HUES6 (cell line): ENCODE measurements around the gene ROBO1.

Source experiments
- H3K27ac ChIP-seq: 2 replicates; pipeline ENCODE4 v1.7.0; 2013; ENCODE audit warnings: low read depth, mild to moderate bottlenecking, low read length, inconsistent platforms
- H3K27me3 ChIP-seq: 2 replicates; pipeline ENCODE4 v1.6.1; 2013; ENCODE audit warnings: low read length; ENCODE audit not compliant: control insufficient read depth, insufficient read depth
- H3K36me3 ChIP-seq: 2 replicates; pipeline ENCODE4 v1.6.1; 2013; ENCODE audit warnings: low read length; ENCODE audit not compliant: control insufficient read depth, insufficient read depth
- H3K4me1 ChIP-seq: 2 replicates; pipeline ENCODE4 v1.6.1; 2013; ENCODE audit warnings: low read length; ENCODE audit not compliant: control insufficient read depth, insufficient read depth
- H3K4me3 ChIP-seq: 2 replicates; pipeline ENCODE4 v1.5.1; 2013; ENCODE audit warnings: low read depth, low read length
- H3K9ac ChIP-seq: one replicate; pipeline ENCODE4 v1.6.1; 2013; ENCODE audit warnings: mild to moderate bottlenecking, low read length
- H3K9me3 ChIP-seq: 2 replicates; pipeline ENCODE4 v1.6.1; 2013; ENCODE audit warnings: low read depth, low read length; ENCODE audit not compliant: control insufficient read depth, insufficient read depth

The ROBO1 gene

GRCh38 chr3:79086514-79086913 is 681.3 kb downstream of the ROBO1 start:
- Histone ChIP-seq H3K36me3 (no peaks in the 10 kb centered on the region), H3K9me3 (no peaks in the 10 kb centered on the region), H3K4me1 (peaks cover 10% of the 10 kb centered on the region; the same call in 1 of the 2 replicates), H3K4me3 (no peak overlapping the region), H3K27me3 (no peaks in the 10 kb centered on the region), H3K9ac (no peak overlapping the region), H3K27ac (no peak overlapping the region)

DNA sequence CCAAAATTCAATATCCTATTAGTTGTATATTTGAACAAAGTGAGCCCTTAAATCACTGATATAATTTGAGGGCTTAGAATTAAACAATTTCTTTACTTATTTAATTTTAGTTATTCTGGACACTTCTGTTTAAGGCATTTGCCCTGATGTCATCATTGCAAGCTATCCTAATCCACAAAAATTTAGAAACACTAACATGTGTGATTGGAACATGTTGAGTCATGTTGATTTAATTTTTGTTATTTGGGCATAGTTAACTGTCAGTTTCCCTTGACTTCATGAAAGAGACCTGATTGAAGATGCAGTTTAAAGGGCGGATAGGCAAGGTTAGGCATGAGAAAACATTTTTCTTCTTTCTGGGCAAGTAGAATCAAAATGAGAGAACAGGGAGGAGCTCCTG is 682.6 kb downstream of the ROBO1 start:
- Histone ChIP-seq H3K4me1 (peaks cover 10% of the 10 kb centered on the region; the same call in 1 of the 2 replicates), H3K27me3 (no peaks in the 10 kb centered on the region), H3K4me3 (no peak overlapping the region), H3K36me3 (no peaks in the 10 kb centered on the region), H3K27ac (no peak overlapping the region), H3K9me3 (no peaks in the 10 kb centered on the region), H3K9ac (no peak overlapping the region)

GRCh38 chr3:79081335-79081734 is 686.5 kb downstream of the ROBO1 start:
- no peaks in the 10 kb centered on the region for H3K4me1 ChIP-seq
- H3K9me3 ChIP-seq, result no peaks in the 10 kb centered on the region
- no peaks in the 10 kb centered on the region for H3K27me3 ChIP-seq
- no peaks in the 10 kb centered on the region for H3K36me3 ChIP-seq
- no peak overlapping the region for H3K9ac ChIP-seq
- H3K4me3 ChIP-seq, result no peak overlapping the region
- H3K27ac ChIP-seq, result no peak overlapping the region

DNA sequence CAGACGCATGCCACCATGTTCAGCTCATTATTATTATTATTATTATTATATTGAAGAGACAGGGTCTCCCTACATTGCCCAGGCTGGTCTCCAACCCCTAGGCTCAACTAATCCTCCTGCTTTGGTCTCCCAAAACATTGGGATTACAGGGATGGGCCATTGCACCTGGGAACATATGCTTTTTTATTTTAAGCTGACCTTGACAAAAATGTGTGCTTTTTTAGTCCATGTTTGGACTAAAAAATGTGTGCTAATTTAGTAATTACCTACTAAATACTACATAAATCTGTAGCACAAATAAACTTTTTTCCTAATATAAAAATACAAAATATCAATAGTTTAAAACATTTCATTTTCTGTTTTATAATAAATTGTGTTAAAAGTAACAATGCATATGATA is 693.2 kb downstream of the ROBO1 start:
- Histone ChIP-seq H3K4me3 (no peak overlapping the region), H3K36me3 (no peaks in the 10 kb centered on the region), H3K27me3 (no peaks in the 10 kb centered on the region), H3K9ac (no peak overlapping the region), H3K9me3 (no peaks in the 10 kb centered on the region), H3K4me1 (no peaks in the 10 kb centered on the region), H3K27ac (no peak overlapping the region)

DNA sequence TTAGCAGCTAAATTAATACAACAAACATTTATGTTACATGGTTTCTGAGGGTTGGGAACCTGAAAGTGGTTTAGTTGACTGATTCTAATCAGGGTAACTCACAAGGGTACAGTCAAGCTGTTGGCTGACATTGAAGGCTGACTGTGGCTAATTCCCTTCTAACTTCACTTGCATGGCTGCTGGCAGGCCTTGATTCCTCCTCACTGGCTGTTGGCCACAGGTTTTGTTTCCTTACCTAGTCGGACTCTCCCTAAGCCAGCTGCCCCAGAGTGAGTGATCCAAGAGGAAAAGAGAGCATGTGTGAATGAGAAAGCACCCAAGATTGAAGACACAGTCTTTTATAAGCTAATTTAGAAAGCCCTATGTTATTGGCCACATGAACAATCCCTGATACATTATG is 700.1 kb downstream of the ROBO1 start:
- no peaks in the 10 kb centered on the region for H3K9me3 ChIP-seq
- H3K27me3 ChIP-seq, result no peaks in the 10 kb centered on the region
- H3K4me1 ChIP-seq, result peaks cover 12% of the 10 kb centered on the region; the same call in 1 of the 2 replicates
- no peaks in the 10 kb centered on the region for H3K36me3 ChIP-seq
- H3K27ac ChIP-seq, result no peak overlapping the region
- H3K4me3 ChIP-seq, result no peak overlapping the region
- no peak overlapping the region for H3K9ac ChIP-seq

GRCh38 chr3:79066481-79066880 is 701.3 kb downstream of the ROBO1 start:
- H3K36me3 ChIP-seq, result no peaks in the 10 kb centered on the region
- no peak overlapping the region for H3K9ac ChIP-seq
- H3K27me3 ChIP-seq, result no peaks in the 10 kb centered on the region
- H3K4me1 ChIP-seq, result peaks cover 12% of the 10 kb centered on the region; the same call in 1 of the 2 replicates
- H3K9me3 ChIP-seq, result no peaks in the 10 kb centered on the region
- no peak overlapping the region for H3K4me3 ChIP-seq
- no peak overlapping the region for H3K27ac ChIP-seq

DNA sequence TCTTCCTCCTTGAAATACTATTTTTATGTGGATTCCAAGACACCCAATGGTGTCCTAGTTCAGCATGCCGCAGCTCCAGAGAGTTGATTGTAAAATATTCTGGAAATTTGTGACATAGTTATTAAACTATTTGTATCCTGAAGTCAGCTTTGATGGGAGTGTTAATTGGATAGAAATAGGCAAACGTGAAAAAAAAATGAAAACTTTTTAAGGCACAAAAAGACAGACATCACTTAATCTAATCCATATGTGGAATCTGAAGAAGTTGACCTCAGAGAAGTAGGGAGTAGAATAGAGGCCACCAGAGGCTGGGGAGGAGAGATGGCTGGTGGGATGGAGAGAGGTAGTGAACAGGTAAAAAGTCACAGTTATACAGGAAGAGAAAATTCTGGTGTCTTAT is 704.2 kb downstream of the ROBO1 start:
- H3K9ac ChIP-seq, result no peak overlapping the region
- peaks cover 12% of the 10 kb centered on the region; the same call in 1 of the 2 replicates for H3K4me1 ChIP-seq
- H3K36me3 ChIP-seq, result no peaks in the 10 kb centered on the region
- no peak overlapping the region for H3K27ac ChIP-seq
- H3K27me3 ChIP-seq, result no peaks in the 10 kb centered on the region
- H3K9me3 ChIP-seq, result peaks cover 6% of the 10 kb centered on the region; the same call in 1 of the 2 replicates
- no peak overlapping the region for H3K4me3 ChIP-seq

DNA sequence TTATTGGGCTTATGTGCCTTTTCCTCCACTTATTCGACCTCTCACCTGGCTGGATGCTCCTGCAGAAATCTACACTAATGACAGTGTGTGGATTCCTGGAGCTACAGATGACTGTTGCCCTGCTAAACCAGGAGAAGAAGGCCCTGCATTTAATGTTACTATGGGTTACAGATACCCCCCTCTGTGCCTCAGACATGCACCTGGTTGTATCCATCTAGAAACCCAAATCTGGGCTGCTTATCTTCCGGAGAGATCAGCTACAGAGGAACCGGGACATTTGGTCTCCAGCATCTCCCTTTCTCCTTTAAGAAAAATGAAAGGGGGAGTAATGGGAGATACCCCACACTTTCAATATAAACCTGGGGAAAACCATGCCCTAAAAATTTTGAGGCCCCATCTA is 710.0 kb downstream of the ROBO1 start:
- Histone ChIP-seq H3K9me3 (peaks cover 17% of the 10 kb centered on the region), H3K4me3 (no peak overlapping the region), H3K27me3 (no peaks in the 10 kb centered on the region), H3K9ac (no peak overlapping the region), H3K36me3 (no peaks in the 10 kb centered on the region), H3K4me1 (no peaks in the 10 kb centered on the region), H3K27ac (no peak overlapping the region)

- Histone ChIP-seq H3K4me1 (no peaks in the 10 kb centered on the region), H3K9me3 (peaks cover 26% of the 10 kb centered on the region), H3K9ac (no peak overlapping the region)
These were observed 711.3 kb downstream of the ROBO1 start for GRCh38 chr3:79056498-79056897.

DNA sequence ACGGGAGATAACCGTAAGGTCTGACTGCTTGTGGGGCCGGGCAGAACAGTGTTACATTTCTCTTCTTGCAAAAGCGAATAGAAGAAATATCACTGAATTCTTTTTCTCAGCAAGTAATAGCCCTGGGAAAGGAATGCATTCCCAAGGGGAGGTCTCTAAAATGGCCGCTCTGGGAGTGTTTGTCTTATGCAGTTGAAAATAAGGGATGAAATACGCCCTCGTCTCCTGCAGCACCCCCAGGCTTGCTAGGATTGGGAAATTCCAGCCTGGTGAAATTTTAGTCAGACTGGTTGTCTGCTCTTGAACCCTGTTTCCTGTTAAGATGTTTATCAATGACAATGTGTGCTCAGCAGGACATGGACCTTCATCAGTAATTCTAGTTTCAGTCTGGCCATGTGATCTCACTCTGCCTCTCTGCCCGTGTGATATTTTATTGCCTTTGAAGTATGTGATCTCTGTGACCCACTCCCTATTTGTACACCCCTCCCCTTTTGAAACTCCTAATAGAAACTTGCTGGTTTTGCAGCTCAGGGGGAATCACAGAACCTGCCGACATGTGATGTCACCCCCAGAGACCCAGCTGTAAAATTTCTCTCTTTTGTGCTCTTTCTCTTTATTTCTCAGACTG is 715.6 kb downstream of the ROBO1 start:
- Histone ChIP-seq H3K4me1 (no peaks in the 10 kb centered on the region), H3K9ac (no peak overlapping the region), H3K9me3 (peaks cover 21% of the 10 kb centered on the region), H3K27ac (no peak overlapping the region), H3K27me3 (no peaks in the 10 kb centered on the region), H3K36me3 (no peaks in the 10 kb centered on the region), H3K4me3 (no peak overlapping the region)

More at GRCh38 chr3:79056498-79056897, 711.3 kb downstream of the ROBO1 start:
- Histone ChIP-seq H3K27ac (no peak overlapping the region), H3K4me3 (no peak overlapping the region), H3K27me3 (no peaks in the 10 kb centered on the region), H3K36me3 (no peaks in the 10 kb centered on the region)

DNA sequence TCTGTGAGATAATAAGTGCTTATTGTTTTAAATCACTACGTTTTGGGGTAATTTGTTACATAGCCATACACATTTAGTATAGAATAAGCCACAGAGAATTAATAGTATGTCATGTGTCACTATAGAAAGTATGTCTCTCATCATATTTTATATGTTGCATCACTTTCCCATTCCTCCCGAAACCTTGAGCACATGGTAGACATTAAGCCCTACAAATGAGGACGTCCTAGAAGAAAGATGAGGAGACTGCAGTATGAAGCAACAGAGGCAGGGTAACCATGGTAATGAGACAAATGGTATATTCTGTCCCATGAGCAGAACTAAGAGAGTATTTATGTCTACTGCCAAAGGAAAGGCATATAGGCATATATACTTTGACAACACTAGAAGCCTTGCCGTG is 720.2 kb downstream of the ROBO1 start:
- Histone ChIP-seq H3K9ac (no peak overlapping the region), H3K4me1 (no peaks in the 10 kb centered on the region), H3K4me3 (no peak overlapping the region), H3K27ac (no peak overlapping the region), H3K27me3 (no peaks in the 10 kb centered on the region), H3K9me3 (peaks cover 8% of the 10 kb centered on the region), H3K36me3 (no peaks in the 10 kb centered on the region)
